IMR-90 (cell line): Measurements from ENCODE around the gene UBFD1. TPM values are rescaled to one million over a fixed set of nuclear protein-coding genes. Genes with fewer than 3 reads are reported as not detected.

Experiments used
- ATAC-seq: fragments of 200-7000 bp; cut with Tn5 transposase; 2 replicates; pipeline ENCODE4 v1.9.1; 2020; ENCODE audit warnings: low read depth, mild to moderate bottlenecking, moderate library complexity
- BruUV-seq: library from RNA; stranded (reverse); fragments of 400-500 nt; replicated peaks from 2 replicates; lab custom pipeline; 2021; lab: Mats Ljungman, UMichigan
- CTCF ChIA-PET: fragments of 300-600 bp; formaldehyde crosslinking; extraction: SDS; loops from one replicate; lab custom pipeline; 2021; ENCODE audit warnings: antibody characterized with exemption; lab: Yijun Ruan, JAX
- POLR2A ChIA-PET: fragments of 300-600 bp; sonication (Branson Sonifier 250); formaldehyde crosslinking; loops from one replicate; lab custom pipeline; 2022; ENCODE audit warnings: antibody characterized with exemption; ENCODE audit not compliant: unreplicated experiment; lab: Charles Lee
- DNase-seq: peaks from one replicate; pipeline ENCODE4 v3.0.0; 2013
- H2AFZ ChIP-seq: replicated peaks from 2 replicates; pipeline ENCODE3; 2013; ENCODE audit warnings: low read length, mild to moderate bottlenecking; ENCODE audit not compliant: poor library complexity
- H2AK5ac ChIP-seq: 2 replicates; pipeline ENCODE4 v1.6.1; 2013; ENCODE audit warnings: low read depth, low read length, inconsistent platforms
- H2AK9ac ChIP-seq: replicated peaks from 2 replicates; pipeline ENCODE3; 2013; ENCODE audit warnings: mild to moderate bottlenecking, low read depth, low read length, moderate library complexity; ENCODE audit not compliant: poor library complexity
- H2BK120ac ChIP-seq: 2 replicates; pipeline ENCODE4 v1.6.1; 2013; ENCODE audit warnings: low read depth, low read length, inconsistent platforms
- H2BK15ac ChIP-seq: 3 replicates; pipeline ENCODE4 v1.6.1; 2013; ENCODE audit warnings: low read depth, low read length, inconsistent platforms
- H2BK20ac ChIP-seq: 2 replicates; pipeline ENCODE4 v1.6.1; 2013; ENCODE audit warnings: low read depth, mild to moderate bottlenecking, inconsistent platforms, low read length, moderate library complexity
- H2BK5ac ChIP-seq: 2 replicates; pipeline ENCODE4 v1.6.1; 2013; ENCODE audit warnings: mild to moderate bottlenecking, low read depth, low read length, inconsistent platforms; ENCODE audit not compliant: poor library complexity, severe bottlenecking
- H3K14ac ChIP-seq: replicated peaks from 2 replicates; pipeline ENCODE4 v1.6.1; 2013; ENCODE audit warnings: low read depth, low read length, inconsistent platforms
- H3K18ac ChIP-seq: 2 replicates; pipeline ENCODE4 v1.6.1; 2013; ENCODE audit warnings: low read depth, low read length, control low read depth
- H3K23ac ChIP-seq: 2 replicates; pipeline ENCODE4 v1.6.1; 2013; ENCODE audit warnings: low read depth, low read length, inconsistent platforms
- H3K27ac ChIP-seq: 2 replicates; pipeline ENCODE4 v1.5.1; 2013; ENCODE audit warnings: mild to moderate bottlenecking, control low read depth, low read length; ENCODE audit not compliant: insufficient read depth
- H3K27me3 ChIP-seq: 2 replicates; pipeline ENCODE4 v1.6.1; 2013; ENCODE audit warnings: low read length; ENCODE audit not compliant: control insufficient read depth, insufficient read depth
- H3K36me3 ChIP-seq: 2 replicates; pipeline ENCODE4 v1.6.1; 2013; ENCODE audit warnings: low read length, mixed read lengths; ENCODE audit not compliant: control insufficient read depth, insufficient read depth
- H3K4ac ChIP-seq: 2 replicates; pipeline ENCODE4 v1.6.1; 2013; ENCODE audit warnings: low read depth, low read length, inconsistent platforms
- H3K4me1 ChIP-seq: 2 replicates; pipeline ENCODE4 v1.6.1; 2013; ENCODE audit warnings: low read length, mixed read lengths; ENCODE audit not compliant: control insufficient read depth, insufficient read depth
- H3K4me2 ChIP-seq: 2 replicates; pipeline ENCODE4 v1.6.1; 2013; ENCODE audit warnings: low read depth, mild to moderate bottlenecking, control low read depth, low read length, moderate library complexity
- H3K4me3 ChIP-seq: 2 replicates; pipeline ENCODE4 v1.5.1; 2013; ENCODE audit warnings: low read depth, mild to moderate bottlenecking, control low read depth, low read length, moderate library complexity; ENCODE audit not compliant: insufficient read depth
- H3K56ac ChIP-seq: 2 replicates; pipeline ENCODE4 v1.6.1; 2013; ENCODE audit warnings: low read length, inconsistent platforms; ENCODE audit not compliant: insufficient read depth; ENCODE audit errors: extremely low read depth
- H3K79me1 ChIP-seq, 2 experiments: 2 replicates each; pipeline ENCODE4 v1.6.1; 2013; ENCODE audit warnings: low read length in 2 of 2, inconsistent platforms in 1 of 2, low read depth in 1 of 2
- H3K9ac ChIP-seq: 2 replicates; pipeline ENCODE4 v1.6.1; 2013; ENCODE audit warnings: low read depth, low read length, control low read depth
- H3K9me1 ChIP-seq: 2 replicates; pipeline ENCODE4 v1.6.1; 2013; ENCODE audit warnings: low read length, inconsistent platforms; ENCODE audit not compliant: insufficient read depth
- H3K9me3 ChIP-seq: 2 replicates; pipeline ENCODE4 v1.6.1; 2013; ENCODE audit warnings: low read length; ENCODE audit not compliant: control insufficient read depth, insufficient read depth
- H4K20me1 ChIP-seq: 2 replicates; pipeline ENCODE4 v1.6.1; 2013; ENCODE audit warnings: low read length, inconsistent platforms; ENCODE audit not compliant: insufficient read depth
- H4K5ac ChIP-seq: 2 replicates; pipeline ENCODE4 v1.6.1; 2013; ENCODE audit warnings: mild to moderate bottlenecking, low read depth, low read length, control low read depth
- H4K8ac ChIP-seq, 2 experiments: 2 replicates each; pipeline ENCODE4 v1.6.1; 2013; ENCODE audit warnings: low read depth in 2 of 2, low read length in 2 of 2, control low read depth in 1 of 2, inconsistent platforms in 1 of 2
- H4K91ac ChIP-seq: 2 replicates; pipeline ENCODE4 v1.6.1; 2013; ENCODE audit warnings: low read depth, low read length, inconsistent platforms; ENCODE audit not compliant: insufficient read depth
- BHLHE40 ChIP-seq: fragments of 150-350 bp; IDR thresholded peaks from 2 replicates; pipeline ENCODE4 v1.6.1; 2016; ENCODE audit warnings: mild to moderate bottlenecking, low read depth, low read length
- CEBPB ChIP-seq: IDR thresholded peaks from 2 replicates; pipeline ENCODE4 v1.6.1; 2012; ENCODE audit warnings: low read depth, low read length, improper control_type of control experiment
- CHD1 ChIP-seq: IDR thresholded peaks from 2 replicates; pipeline ENCODE4 v1.6.1; 2012; ENCODE audit warnings: low read depth, low read length, improper control_type of control experiment
- FOS ChIP-seq: fragments of 150-350 bp; IDR thresholded peaks from 2 replicates; pipeline ENCODE4 v1.6.1; 2016; ENCODE audit warnings: low read depth, low read length
- MAFK ChIP-seq: IDR thresholded peaks from 2 replicates; pipeline ENCODE4 v1.6.1; 2012; ENCODE audit warnings: low read depth, low read length, improper control_type of control experiment
- NFE2L2 ChIP-seq: fragments of 150-350 bp; IDR thresholded peaks from 2 replicates; pipeline ENCODE4 v1.6.1; 2016; ENCODE audit warnings: low read depth, mild to moderate bottlenecking, low read length
- POLR2A ChIP-seq: IDR thresholded peaks from 2 replicates; pipeline ENCODE4 v1.6.1; 2012; ENCODE audit warnings: mild to moderate bottlenecking, low read depth, low read length
- RAD21 ChIP-seq: IDR thresholded peaks from 2 replicates; pipeline ENCODE4 v1.6.1; 2012; ENCODE audit warnings: low read length, improper control_type of control experiment
- RCOR1 ChIP-seq: IDR thresholded peaks from 2 replicates; pipeline ENCODE4 v1.6.1; 2012; ENCODE audit warnings: mild to moderate bottlenecking, low read length, improper control_type of control experiment; ENCODE audit not compliant: insufficient replicate concordance
- WGBS, 2 experiments: methylation state at CpG; one replicate each; pipeline versions ENCODE4 v1.1.5 to v1.1.7; 2013; ENCODE audit warnings: missing lambda C conversion rate in 2 of 2; ENCODE audit not compliant: insufficient read length in 1 of 2; ENCODE audit errors: extremely low coverage in 2 of 2; 5-methylcytosine and 5-hydroxymethylcytosine counted together
- dilution Hi-C: fragments of 300-500 bp; cut with HindIII; formaldehyde crosslinking; loops from one replicate; pipeline ENCODE4 v1.14.3; 2018; ENCODE audit warnings: low sequenced_read_pairs; ENCODE audit not compliant: unreplicated experiment
- in situ Hi-C: fragments of 300-500 bp; cut with MboI; formaldehyde crosslinking; loops from 3 replicates; pipeline ENCODE4 v1.14.3; 2019; ENCODE audit warnings: low sequenced_read_pairs, inconsistent platforms, mixed read lengths
- intact Hi-C: fragments of 100-400 bp; cut with micrococcal nuclease; formaldehyde crosslinking; loops from 2 replicates; pipeline ENCODE4 v1.10.0; 2022
- polyA plus RNA-seq, 3 experiments: library from polyadenylated mRNA; depleted of rRNA; stranded (reverse); fragments of >200 nt; gene quantifications; 2 replicates each; pipeline ENCODE4 v1.2.3, GENCODE V29; 2012; ENCODE audit warnings: low replicate concordance in 1 of 3
- total RNA-seq: library from RNA; depleted of rRNA; stranded (reverse); fragments of >200 nt; gene quantifications from 2 replicates; pipeline ENCODE4 v1.2.3, GENCODE V29; 2012

Gene UBFD1
- total and polyA plus RNA-seq, 2 of the 4 experiments (the other 2 are of a cell fraction), result 39.3 to 55.0 TPM

DNA sequence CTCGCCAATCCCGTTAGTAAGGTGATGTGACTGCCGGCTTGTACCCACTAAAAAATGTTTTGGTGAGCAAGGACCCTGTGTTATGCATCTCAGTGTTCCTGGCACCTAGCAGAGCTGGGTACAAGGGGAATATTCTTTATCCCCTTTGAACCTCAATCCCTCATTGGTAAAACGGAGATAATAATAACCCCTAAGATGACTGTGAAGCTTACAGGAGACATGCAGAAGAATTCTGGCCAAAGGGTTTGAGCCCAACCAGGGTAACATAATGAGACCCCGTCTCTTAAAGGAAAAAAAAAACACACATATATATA, 48.1 kb upstream of the UBFD1 start:
- Histone ChIP-seq H2AK5ac (no peak overlapping the region), H3K4me1 (peaks cover 11% of the 10 kb centered on the region), H3K23ac (peak overlapping the region; percentile 68; the same call in 1 of the 2 replicates), H3K9me3 (no peaks in the 10 kb centered on the region), H2AFZ (peak overlapping the region; percentile 81), H3K27ac (no peak overlapping the region; the same call in 1 of the 2 replicates), H2AK9ac (peak overlapping the region; percentile 38), H3K36me3 (peaks cover 1% of the 10 kb centered on the region), H4K20me1 (peaks cover 42% of the 10 kb centered on the region), H2BK120ac (no peak overlapping the region), H2BK5ac (no peak overlapping the region), H3K9me1 (peaks cover 14% of the 10 kb centered on the region), H2BK20ac (no peak overlapping the region), H3K56ac (peak overlapping the region; percentile 8; the same call in 1 of the 2 replicates), H3K14ac (peak overlapping the region; percentile 66; the same call in 1 of the 2 replicates), H3K4ac (0 out of 2 replicates have a peak overlapping the region, but pooled peaks have one; percentile 6), H2BK15ac (no peak overlapping the region), H3K4me2 (peak overlapping the region; percentile 87), H4K5ac (no peak overlapping the region), H3K9ac (peak overlapping the region; percentile 83), H4K8ac (no peak overlapping the region), H3K27me3 (no peaks in the 10 kb centered on the region), H4K91ac (no peak overlapping the region), H3K79me1 (peaks cover 19 to 55% of the 10 kb centered on the region in 2 experiments; a peak in 3 of 4 replicates), H3K18ac (no peak overlapping the region), H3K4me3 (peak overlapping the region; percentile 80)
- DNase-seq (no peak), ATAC-seq (no peak)
- TF ChIP-seq POLR2A (no peak), MAFK (no peak), FOS (no peak), CHD1 (no peak), CEBPB (no peak), RCOR1 (no peak), BHLHE40 (no peak), NFE2L2 (no peak), RAD21 (no peak)
- dilution Hi-C loops (no loop called here), in situ Hi-C loops (no loop called here), intact Hi-C loops (no loop called here)
- ChIA-PET CTCF (no interaction called here), POLR2A (no interaction called here)
- BruUV-seq, result no TSS peak
- WGBS, 2 experiments, result no CpG with 5 or more reads among the region's 5 CpGs
